Endometrial microvascular endothelial cells (primary cell): ENCODE results near the gene TBC1D22A. TPM values are rescaled to one million over a fixed set of nuclear protein-coding genes. Genes with fewer than 3 reads are reported as not detected.

Source experiments
- in situ Hi-C: cut with HindIII; loops from 2 replicates; pipeline ENCODE4 v1.10.0; 2017; ENCODE audit warnings: low sequenced_read_pairs, low pct_unique_long_range_greater_than_20kb; ENCODE audit errors: inconsistent ontology term
- total RNA-seq: library from RNA; depleted of rRNA; stranded (reverse); fragments of >200 nt; gene quantifications from one replicate; pipeline ENCODE4 v1.2.3, GENCODE V29; 2015; ENCODE audit errors: inconsistent ontology term

Gene TBC1D22A
- total RNA-seq, 1 donor from 2014 or later = 20.0 TPM

DNA sequence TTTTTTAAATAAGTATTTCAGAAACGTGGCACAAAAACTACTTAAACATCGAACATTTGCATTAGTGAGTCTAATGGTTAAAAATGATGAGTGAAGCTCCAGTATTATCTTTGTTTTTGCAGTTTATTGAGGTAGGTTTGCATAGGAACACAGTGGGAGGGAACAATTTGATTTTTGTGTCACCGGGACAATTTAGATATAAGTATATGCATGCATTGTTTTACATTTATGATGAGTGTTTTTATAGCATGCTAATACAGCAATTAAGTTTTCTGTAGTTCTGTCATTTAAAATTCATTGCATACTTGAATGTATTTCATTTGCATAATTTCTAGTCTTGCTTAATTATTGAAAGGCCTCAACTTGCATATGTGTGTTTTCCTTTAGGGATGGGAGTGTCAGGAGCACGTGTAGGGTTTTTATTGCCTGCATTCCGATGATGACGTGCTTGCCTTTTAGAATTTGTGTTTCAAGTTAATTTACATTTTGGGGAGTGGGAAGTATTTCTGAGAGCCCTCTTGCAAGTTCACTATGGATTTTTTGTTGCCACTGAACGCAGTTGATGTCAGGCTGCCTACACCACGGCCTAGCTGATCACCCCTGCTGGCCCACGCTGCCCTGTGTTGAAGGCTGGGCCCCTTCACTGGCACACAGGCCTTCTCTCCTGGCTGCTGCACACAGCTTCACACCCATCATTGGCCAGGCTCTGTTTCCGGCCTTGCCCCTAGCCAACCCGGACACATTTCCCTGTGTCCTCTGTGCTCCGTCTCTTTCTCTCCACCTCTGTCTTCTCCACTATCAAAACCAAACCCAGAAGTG, 120.9 kb downstream of the TBC1D22A start:
- in situ Hi-C loops = no loop called here

GRCh38 chr22:46884365-46884764, 121.9 kb downstream of the TBC1D22A start:
- in situ Hi-C loops = no loop called here

GRCh38 chr22:46887978-46888377, 125.5 kb downstream of the TBC1D22A start:
- in situ Hi-C loops = no loop called here

DNA sequence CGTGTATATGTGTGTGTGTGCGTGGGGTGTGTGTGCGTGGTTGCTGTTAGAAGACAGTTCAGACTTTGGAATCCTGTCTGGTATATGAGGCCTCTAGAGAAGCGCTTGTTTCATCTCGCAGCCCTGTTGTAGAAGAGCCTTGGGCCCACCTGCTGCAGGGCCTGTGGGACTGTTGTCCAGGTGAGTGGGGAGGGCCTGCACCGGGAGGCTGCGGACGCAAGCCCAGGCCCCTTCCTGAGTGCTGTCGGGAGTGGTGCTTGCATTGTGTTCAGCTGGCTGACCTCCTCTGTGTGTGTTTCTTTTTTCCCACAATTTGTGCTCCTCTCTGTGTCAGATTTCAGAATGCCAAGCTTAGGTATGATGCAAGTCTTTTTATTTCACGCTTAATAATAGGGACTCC, 128.4 kb downstream of the TBC1D22A start:
- in situ Hi-C loops = no loop called here

DNA sequence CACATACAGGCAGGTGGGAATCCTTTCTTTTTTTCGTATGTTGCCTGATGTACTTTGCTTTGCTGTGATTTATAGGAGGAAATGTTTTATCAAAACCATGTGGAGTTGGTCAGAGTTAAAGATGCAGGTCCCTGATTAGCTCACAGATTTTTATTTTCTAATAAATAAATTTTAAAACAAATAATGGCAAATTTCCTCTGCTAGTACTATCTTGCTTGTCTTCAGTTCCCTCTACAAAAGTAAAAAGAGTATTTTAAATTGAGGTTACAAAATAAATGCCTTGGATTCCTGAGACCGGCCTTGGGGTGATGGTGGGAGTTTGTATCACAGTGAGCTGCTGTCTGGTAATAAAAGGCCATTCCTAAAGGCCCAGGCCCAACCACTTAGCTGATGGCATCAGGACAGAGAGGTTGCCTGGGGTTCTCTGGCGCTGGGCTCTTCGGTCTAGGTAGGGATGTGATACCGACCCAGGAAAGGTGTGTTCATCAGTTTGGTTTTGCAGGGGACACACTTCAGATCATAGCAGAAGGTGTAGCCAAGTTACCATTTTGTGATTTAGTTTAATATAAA, 129.0 kb downstream of the TBC1D22A start:
- in situ Hi-C loops = no loop called here

- in situ Hi-C loops = no loop called here
Measured at GRCh38 chr22:46892866-46893265, 130.4 kb downstream of the TBC1D22A start.

GRCh38 chr22:46893281-46894020, 131.0 kb downstream of the TBC1D22A start:
- in situ Hi-C loops = no loop called here

GRCh38 chr22:46894081-46894671, 131.7 kb downstream of the TBC1D22A start:
- in situ Hi-C loops = no loop called here

DNA sequence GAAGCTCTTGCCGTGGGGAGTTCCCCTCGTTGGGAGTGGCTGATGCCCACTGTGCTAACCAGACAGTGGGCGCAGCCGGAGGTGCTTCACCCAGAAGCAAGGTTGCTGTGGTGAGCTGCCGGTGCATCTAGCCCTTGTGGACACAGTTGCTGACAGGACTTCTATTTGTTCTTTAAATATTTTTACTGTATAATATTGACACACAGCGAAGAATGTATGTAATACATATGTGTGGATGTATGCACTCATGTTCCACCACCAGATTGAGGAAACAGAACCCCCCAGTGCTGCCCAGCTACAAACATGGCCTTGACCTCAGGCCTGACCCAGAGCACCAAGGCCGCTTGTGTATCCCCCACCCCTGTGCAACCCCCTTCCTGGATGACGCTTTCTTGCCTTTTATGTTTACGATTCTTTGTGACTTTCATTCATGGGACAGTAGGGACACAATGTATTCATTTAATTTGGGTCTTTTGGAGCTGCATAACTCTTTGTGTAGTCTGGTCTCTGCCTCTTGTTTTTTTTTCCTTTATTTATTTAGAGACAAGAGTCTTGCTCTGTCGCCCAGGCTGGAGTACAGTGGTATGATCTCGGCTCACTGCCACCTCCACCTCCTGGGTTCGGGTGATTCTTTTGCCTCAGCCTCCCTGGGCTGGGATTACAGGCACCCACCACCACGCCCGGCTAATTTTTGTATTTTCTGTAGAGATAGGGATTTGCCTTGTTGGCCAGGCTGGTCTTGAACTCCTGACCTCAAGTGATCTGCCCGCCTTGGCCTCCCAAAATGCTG, 132.6 kb downstream of the TBC1D22A start:
- in situ Hi-C loops = no loop called here

DNA sequence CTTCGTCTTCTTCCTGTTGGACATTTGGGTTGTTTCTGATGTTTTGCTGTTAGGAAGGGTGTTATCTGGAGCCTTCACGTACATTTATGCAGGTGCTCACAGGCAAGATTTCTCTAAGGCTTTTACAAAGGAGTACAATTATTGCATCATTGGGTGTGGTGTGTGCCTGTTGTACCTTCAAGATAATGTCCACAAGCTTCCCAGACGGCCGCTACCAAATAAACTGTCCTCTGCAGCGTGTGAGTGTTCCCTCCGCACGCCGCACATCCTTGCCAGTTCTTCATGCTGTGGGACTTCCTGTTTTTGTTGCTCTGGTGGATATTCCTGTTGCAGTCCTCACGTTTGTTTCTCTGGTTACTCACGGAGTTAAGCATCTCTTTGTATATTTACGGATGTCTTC, 133.3 kb downstream of the TBC1D22A start:
- in situ Hi-C loops = no loop called here

- in situ Hi-C loops = no loop called here
Measured at GRCh38 chr22:46896166-46896565, 133.7 kb downstream of the TBC1D22A start.

DNA sequence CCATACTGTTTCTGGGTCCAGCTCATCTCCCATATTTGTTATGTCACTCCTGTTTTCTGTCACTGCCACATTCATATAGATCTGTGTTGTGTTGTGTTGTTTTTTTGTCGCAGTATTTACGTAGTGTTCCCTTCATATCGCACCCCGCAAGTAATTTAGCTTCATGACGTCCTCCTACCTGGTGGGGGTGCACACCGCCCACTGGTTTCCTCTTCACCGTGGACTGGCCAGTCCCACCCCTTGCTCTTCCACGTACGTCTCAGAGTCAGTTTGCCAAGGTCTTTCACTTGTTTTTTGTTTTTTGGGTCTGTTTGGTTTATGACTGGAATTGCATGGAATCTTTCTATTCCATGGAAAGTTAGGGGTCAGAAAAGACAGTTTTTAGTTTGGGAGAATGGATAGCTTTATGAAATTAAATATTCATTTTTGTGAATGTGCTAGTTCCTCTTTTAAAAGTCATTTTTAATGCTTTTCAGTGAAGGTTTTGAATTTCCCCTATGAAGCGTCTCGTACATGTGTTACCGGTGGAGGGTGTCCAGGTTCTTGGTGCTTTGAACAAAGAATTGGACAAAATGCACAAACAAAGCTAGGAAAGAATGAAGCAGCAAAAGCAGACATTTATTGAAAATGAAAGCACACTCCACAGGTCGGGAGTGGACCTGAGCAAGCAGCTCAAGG, 134.3 kb downstream of the TBC1D22A start:
- in situ Hi-C loops = no loop called here

DNA sequence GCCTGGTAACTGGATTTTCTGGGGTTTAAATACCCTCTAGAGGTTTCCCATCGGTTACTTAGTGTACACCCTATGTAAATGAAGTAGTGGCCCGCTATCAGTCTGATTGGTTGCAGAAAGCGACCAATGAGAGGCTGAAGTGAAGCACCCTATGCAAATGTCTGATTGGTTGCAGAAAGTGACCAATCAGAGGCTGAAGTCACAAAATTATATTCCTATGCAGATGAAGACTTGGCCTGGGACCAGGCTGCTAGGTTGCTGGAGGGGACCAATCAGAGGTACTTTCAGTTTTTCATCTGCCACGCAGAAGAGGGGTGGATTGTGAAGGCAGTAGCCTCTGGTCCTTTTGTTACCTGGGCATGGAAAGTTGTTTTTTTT, 134.8 kb downstream of the TBC1D22A start:
- in situ Hi-C loops = no loop called here

DNA sequence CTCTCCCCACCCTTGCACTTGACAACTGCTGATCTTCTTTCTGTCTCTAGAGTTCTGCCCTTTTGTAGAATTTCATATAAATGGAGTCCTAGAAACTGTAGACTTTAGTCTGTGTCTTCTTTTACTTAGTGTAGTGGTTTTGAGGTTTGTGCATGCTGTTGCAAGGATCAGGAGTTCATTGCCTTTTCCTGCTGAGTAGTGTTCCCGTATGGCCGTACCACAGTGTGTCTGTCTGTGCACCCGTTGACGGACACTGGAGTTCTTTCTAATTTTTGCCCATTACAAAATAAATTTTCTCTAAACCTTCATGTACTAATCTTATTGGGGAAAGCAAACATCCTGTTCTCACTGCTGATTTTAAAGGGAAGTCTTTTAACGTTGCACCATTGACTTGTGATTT, 138.1 kb downstream of the TBC1D22A start:
- in situ Hi-C loops = no loop called here

GRCh38 chr22:46902436-46902835, 140.0 kb downstream of the TBC1D22A start:
- in situ Hi-C loops = no loop called here

- in situ Hi-C loops = no loop called here
Measured at GRCh38 chr22:46902998-46903916, 140.8 kb downstream of the TBC1D22A start.

DNA sequence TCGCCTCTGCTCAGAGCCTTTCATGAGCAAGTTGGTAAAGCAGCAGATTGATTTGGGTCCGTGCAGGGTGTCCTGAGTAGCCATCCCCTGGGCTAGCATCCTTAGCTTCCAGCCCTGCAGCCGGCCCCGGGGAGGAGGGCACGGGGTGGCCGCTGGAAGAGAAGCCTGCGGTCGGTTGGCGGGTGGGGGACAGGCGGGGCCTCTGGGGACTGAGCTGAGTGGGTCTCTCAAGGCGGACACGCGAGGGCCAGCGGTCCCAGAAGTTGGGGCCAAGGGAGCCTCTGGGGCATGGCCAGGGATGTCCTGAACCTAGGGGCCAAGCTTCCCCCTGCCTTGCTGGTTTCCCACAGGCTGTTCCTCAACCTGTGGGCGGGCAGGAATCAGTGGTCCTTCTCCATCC, 143.0 kb downstream of the TBC1D22A start:
- in situ Hi-C loops = no loop called here
